ENCODE data around the gene MIER2.
"Not testable (repeated sequence)": the region's sequence is repeated elsewhere in the genome, so short reads cannot be mapped to it uniquely, and the experiment has no call there.

Gene MIER2

GRCh38 chr19:281156-281853, 63.3 kb downstream of the MIER2 start:
- no peak for DNase-seq

- no peak for DNase-seq
Observed at GRCh38 chr19:280541-281009, 64.0 kb downstream of the MIER2 start.

GRCh38 chr19:279656-280055, 64.9 kb downstream of the MIER2 start:
- no peak for DNase-seq

GRCh38 chr19:279231-279630, 65.4 kb downstream of the MIER2 start:
- no peak for DNase-seq

GRCh38 chr19:277581-278165, 66.9 kb downstream of the MIER2 start:
- no peak for DNase-seq

GRCh38 chr19:277131-277530, 67.5 kb downstream of the MIER2 start:
- DNase-seq = no peak

- no peak for DNase-seq
Observed at GRCh38 chr19:275958-276646, 68.5 kb downstream of the MIER2 start.

GRCh38 chr19:275000-275399, 69.6 kb downstream of the MIER2 start:
- DNase-seq = no peak

GRCh38 chr19:273393-273792, 71.2 kb downstream of the MIER2 start:
- DNase-seq = no peak

- no peak for DNase-seq
Observed at GRCh38 chr19:271856-272255, 72.7 kb downstream of the MIER2 start.

GRCh38 chr19:270766-271318, 73.8 kb downstream of the MIER2 start:
- not testable (repeated sequence) for DNase-seq

- no peak for DNase-seq
Observed at GRCh38 chr19:269241-269640, 75.4 kb downstream of the MIER2 start.

GRCh38 chr19:262125-262524, 82.5 kb downstream of the MIER2 start:
- no peak for DNase-seq

- DNase-seq = not testable (repeated sequence)
Observed at GRCh38 chr19:256804-257203, 87.8 kb downstream of the MIER2 start.
